Measurements from ENCODE around the gene RND2. TPM values are rescaled to one million over a fixed set of nuclear protein-coding genes. Genes with fewer than 3 reads are reported as not detected.

The RND2 gene
- total and polyA plus RNA-seq, 2 of the 13 experiments (the other 11 are each of a cell fraction or from before 2014, with no cell fraction given): 0.05 to 0.11 TPM

DNA sequence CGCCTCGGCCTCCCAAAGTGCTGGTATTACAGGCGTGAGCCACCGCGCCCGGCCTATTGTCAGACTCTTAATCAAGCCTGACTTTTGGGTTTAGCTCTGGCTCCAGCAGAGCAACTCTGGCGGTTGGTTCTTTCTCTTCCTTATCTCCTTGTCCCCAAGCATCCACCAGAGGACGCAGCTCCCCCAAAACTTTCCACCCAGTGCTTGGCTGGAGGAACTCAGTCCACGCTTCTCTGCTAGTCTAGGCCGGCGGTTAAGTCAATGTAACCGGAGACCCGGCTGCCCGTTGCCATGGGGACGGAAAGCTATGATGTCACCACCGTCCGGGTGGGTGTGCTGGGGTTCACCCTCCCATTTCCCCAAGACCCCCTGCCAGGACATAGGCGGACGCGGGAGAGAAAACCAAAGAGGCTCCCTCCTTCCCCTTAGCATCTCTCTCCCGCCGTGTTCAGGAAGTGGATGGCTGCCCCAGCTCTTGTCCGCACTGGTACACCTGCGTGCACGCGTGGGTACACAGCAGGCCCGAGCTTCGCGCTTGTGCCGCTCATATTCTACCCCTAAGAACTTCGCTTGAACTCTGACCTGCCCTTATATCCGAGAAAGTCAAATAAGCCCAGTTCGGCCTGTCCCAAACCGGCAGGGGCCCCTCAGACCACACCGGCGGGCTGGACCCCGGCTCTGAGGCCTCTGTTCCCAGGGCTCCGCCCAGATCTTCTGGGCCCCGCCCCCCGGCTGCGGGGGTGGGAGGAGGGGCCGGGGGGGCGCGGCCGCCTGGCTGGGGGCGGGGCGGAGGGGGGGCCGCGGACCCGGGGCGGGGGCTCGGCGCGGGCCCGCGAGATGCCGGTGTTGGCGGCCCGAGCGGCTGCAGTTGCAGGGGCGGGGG lies at the start of gene RND2 (continued):
- TF ChIP-seq ZFP36L1 (CRISPR knock-in tag; IDR thresholded peaks at IDR 0.05) (no peak), MBNL3 (CRISPR knock-in tag; conservative IDR thresholded peaks at IDR 0.05) (no peak), NCOR1 (IDR thresholded peaks at IDR 0.05; ENCODE audit: borderline replicate concordance, low read length) (no peak), ZNF484 (CRISPR knock-in tag; IDR thresholded peaks at IDR 0.05; ENCODE audit: borderline replicate concordance, low read depth) (no peak), GATA4 (IDR thresholded peaks at IDR 0.05; ENCODE audit: borderline replicate concordance, low read depth) (no peak), EP300 (IDR thresholded peaks at IDR 0.05; ENCODE audit: low read depth in 2 of 2, low read length in 2 of 2) (peak in 1 of 2 experiments; percentile 54; a peak in 2 of 4 replicates), EP300 (CRISPR knock-in tag; IDR thresholded peaks at IDR 0.05; ENCODE audit: borderline replicate concordance) (no peak; the same call in 1 of the 2 replicates), TCF7 (IDR thresholded peaks at IDR 0.05; ENCODE audit: low read depth) (no peak), ZIK1 (CRISPR knock-in tag; IDR thresholded peaks at IDR 0.05; ENCODE audit: borderline replicate concordance, low read depth) (no peak), NFIC (IDR thresholded peaks at IDR 0.05; ENCODE audit: low read length) (no peak), KDM1A (CRISPR knock-in tag; IDR thresholded peaks at IDR 0.05) (no peak), SMAD3 (CRISPR knock-in tag; IDR thresholded peaks at IDR 0.05) (peak; percentile 69; the same call in 1 of the 2 replicates), RARG (CRISPR knock-in tag; IDR thresholded peaks at IDR 0.05; ENCODE audit: low read depth) (no peak), GTF3A (CRISPR knock-in tag; conservative IDR thresholded peaks at IDR 0.05) (no peak), ZNF737 (CRISPR knock-in tag; IDR thresholded peaks at IDR 0.05; ENCODE audit: borderline replicate concordance) (no peak), ZNF569 (CRISPR knock-in tag; IDR thresholded peaks at IDR 0.05; ENCODE audit: borderline replicate concordance) (no peak), SMYD3 (CRISPR knock-in tag; IDR thresholded peaks at IDR 0.05) (no peak), NFAT5 (CRISPR knock-in tag; IDR thresholded peaks at IDR 0.05) (no peak), SP4 (CRISPR knock-in tag; IDR thresholded peaks at IDR 0.05) (no peak)
- TF ChIP-seq, protein P1, sequence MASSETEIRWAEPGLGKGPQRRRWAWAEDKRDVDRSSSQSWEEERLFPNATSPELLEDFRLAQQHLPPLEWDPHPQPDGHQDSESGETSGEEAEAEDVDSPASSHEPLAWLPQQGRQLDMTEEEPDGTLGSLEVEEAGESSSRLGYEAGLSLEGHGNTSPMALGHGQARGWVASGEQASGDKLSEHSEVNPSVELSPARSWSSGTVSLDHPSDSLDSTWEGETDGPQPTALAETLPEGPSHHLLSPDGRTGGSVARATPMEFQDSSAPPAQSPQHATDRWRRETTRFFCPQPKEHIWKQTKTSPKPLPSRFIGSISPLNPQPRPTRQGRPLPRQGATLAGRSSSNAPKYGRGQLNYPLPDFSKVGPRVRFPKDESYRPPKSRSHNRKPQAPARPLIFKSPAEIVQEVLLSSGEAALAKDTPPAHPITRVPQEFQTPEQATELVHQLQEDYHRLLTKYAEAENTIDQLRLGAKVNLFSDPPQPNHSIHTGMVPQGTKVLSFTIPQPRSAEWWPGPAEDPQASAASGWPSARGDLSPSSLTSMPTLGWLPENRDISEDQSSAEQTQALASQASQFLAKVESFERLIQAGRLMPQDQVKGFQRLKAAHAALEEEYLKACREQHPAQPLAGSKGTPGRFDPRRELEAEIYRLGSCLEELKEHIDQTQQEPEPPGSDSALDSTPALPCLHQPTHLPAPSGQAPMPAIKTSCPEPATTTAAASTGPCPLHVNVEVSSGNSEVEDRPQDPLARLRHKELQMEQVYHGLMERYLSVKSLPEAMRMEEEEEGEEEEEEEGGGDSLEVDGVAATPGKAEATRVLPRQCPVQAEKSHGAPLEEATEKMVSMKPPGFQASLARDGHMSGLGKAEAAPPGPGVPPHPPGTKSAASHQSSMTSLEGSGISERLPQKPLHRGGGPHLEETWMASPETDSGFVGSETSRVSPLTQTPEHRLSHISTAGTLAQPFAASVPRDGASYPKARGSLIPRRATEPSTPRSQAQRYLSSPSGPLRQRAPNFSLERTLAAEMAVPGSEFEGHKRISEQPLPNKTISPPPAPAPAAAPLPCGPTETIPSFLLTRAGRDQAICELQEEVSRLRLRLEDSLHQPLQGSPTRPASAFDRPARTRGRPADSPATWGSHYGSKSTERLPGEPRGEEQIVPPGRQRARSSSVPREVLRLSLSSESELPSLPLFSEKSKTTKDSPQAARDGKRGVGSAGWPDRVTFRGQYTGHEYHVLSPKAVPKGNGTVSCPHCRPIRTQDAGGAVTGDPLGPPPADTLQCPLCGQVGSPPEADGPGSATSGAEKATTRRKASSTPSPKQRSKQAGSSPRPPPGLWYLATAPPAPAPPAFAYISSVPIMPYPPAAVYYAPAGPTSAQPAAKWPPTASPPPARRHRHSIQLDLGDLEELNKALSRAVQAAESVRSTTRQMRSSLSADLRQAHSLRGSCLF (CRISPR knock-in tag; IDR thresholded peaks at IDR 0.05; ENCODE audit: borderline replicate concordance): no peak

All from HepG2 (cell line).